Mucosa of descending colon (tissue), 3 donors: ENCODE results near the gene ZNF821. TPM values are rescaled to one million over a fixed set of nuclear protein-coding genes. Genes with fewer than 3 reads are reported as not detected.

Experiments used
- ATAC-seq: fragments of 200-7000 bp; cut with Tn5 transposase; one replicate; pipeline ENCODE4 v1.9.1; 2020; ENCODE audit warnings: mild to moderate bottlenecking, moderate library complexity
- DNase-seq, 3 donors: peaks; one replicate each; pipeline ENCODE4 v3.0.0-alpha.2; 2020
- H3K36me3 ChIP-seq: fragments of 200-600 bp; one replicate; pipeline ENCODE4 v1.8.0; 2021; ENCODE audit warnings: low read depth, mild to moderate bottlenecking
- H3K4me1 ChIP-seq: fragments of 200-600 bp; one replicate; pipeline ENCODE4 v1.8.0; 2021; ENCODE audit warnings: low read depth, mild to moderate bottlenecking
- H3K4me3 ChIP-seq: fragments of 200-600 bp; one replicate; pipeline ENCODE4 v1.8.0; 2021; ENCODE audit warnings: mild to moderate bottlenecking
- H3K9me3 ChIP-seq: fragments of 200-600 bp; one replicate; pipeline ENCODE4 v1.8.0; 2021; ENCODE audit warnings: mild to moderate bottlenecking
- intact Hi-C, 2 donors: fragments of 100-400 bp; cut with DNase I in 1 of 2; cut with micrococcal nuclease in 1 of 2; formaldehyde crosslinking; loops; one replicate each; pipeline versions ENCODE4 v1.11.0 to v1.11.1; 2022; cut with DNase I, micrococcal nuclease
- total RNA-seq, 3 donors: library from RNA; stranded (reverse); fragmentation: NEBNext Ultra II Directional in 2 of 3; extraction: Animal tissue kit (Norgen Biotek cat#: 25700) in 2 of 3; gene quantifications; one replicate each; pipeline versions ENCODE4 v1.2.1 to v1.2.4, GENCODE V29; 2021 to 2023
- TF ChIP-seq, protein P1 (sequence below): fragments of 200-600 bp; IDR thresholded peaks from one replicate; pipeline ENCODE4 v1.8.0; 2022; ENCODE audit warnings: antibody characterized with exemption, mild to moderate bottlenecking
- donor health status: DM: no; HTN: no; CAD: no; lungs with moderate emphysema.
- donor health status: DM: no; HTN: no; CAD: no.
- donor health status: DM: no; HTN: yes; CAD: no.

Gene ZNF821
- total RNA-seq, 3 donors from 2014 or later: 10.2 to 13.7 (median 12.7) TPM

DNA sequence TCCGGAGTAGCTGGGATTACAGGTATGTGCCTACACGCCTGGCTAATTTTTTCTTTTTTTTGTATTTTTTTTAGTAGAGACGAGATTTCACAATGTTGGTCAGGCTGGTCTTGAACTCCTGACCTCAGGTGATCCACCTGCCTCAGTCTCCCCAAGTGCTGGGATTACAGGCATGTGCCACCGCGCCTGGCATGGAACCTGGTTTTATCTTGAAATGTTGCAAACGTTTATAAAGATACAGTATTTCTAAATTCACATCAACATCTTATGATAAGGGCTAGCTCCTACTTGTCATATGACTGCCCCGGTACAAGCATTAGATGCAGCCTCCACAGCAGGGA is 9.9 kb upstream of the ZNF821 start:
- DNase-seq (no peak), ATAC-seq (no peak)
- no peak overlapping the region for H3K4me3 ChIP-seq
- H3K36me3 ChIP-seq: no peaks in the 10 kb centered on the region
- H3K4me1 ChIP-seq: peaks cover 25% of the 10 kb centered on the region
- intact Hi-C loops: no loop called here
- no peaks in the 10 kb centered on the region for H3K9me3 ChIP-seq
- TF ChIP-seq, protein P1, sequence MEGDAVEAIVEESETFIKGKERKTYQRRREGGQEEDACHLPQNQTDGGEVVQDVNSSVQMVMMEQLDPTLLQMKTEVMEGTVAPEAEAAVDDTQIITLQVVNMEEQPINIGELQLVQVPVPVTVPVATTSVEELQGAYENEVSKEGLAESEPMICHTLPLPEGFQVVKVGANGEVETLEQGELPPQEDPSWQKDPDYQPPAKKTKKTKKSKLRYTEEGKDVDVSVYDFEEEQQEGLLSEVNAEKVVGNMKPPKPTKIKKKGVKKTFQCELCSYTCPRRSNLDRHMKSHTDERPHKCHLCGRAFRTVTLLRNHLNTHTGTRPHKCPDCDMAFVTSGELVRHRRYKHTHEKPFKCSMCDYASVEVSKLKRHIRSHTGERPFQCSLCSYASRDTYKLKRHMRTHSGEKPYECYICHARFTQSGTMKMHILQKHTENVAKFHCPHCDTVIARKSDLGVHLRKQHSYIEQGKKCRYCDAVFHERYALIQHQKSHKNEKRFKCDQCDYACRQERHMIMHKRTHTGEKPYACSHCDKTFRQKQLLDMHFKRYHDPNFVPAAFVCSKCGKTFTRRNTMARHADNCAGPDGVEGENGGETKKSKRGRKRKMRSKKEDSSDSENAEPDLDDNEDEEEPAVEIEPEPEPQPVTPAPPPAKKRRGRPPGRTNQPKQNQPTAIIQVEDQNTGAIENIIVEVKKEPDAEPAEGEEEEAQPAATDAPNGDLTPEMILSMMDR: no peak

- no peak for DNase-seq
- TF ChIP-seq, protein P1: no peak
- no peaks in the 10 kb centered on the region for H3K36me3 ChIP-seq
- H3K9me3 ChIP-seq: no peaks in the 10 kb centered on the region
- H3K4me1 ChIP-seq: peaks cover 3% of the 10 kb centered on the region
- intact Hi-C loops: no loop called here
- peak; percentile 68 for ATAC-seq
- H3K4me3 ChIP-seq: no peak overlapping the region
Observed at GRCh38 chr16:71889147-71889546, 5.2 kb upstream of the ZNF821 start.

- TF ChIP-seq, protein P1: no peak
- no peak for ATAC-seq
- no peaks in the 10 kb centered on the region for H3K9me3 ChIP-seq
- no peak for DNase-seq
- H3K4me3 ChIP-seq: no peak overlapping the region
- H3K4me1 ChIP-seq: no peaks in the 10 kb centered on the region
- no peaks in the 10 kb centered on the region for H3K36me3 ChIP-seq
- intact Hi-C loops: no loop called here
Observed at GRCh38 chr16:71885261-71885650, 1.3 kb upstream of the ZNF821 start.

GRCh38 chr16:71883168-71883848 is 674 bp downstream of the ZNF821 start:
- H3K4me1 ChIP-seq: no peaks in the 10 kb centered on the region
- ATAC-seq (peak; percentile 57), DNase-seq (peak; percentile 69 to 76 (median 74))
- TF ChIP-seq, protein P1: peak; percentile 37
- H3K9me3 ChIP-seq: no peaks in the 10 kb centered on the region
- H3K4me3 ChIP-seq: peak overlapping the region; percentile 89
- no peaks in the 10 kb centered on the region for H3K36me3 ChIP-seq
- intact Hi-C loops: no loop called here

- TF ChIP-seq, protein P1: peak; percentile 89
- no peaks in the 10 kb centered on the region for H3K9me3 ChIP-seq
- no peaks in the 10 kb centered on the region for H3K36me3 ChIP-seq
- DNase-seq: peak in 1 of 3 donors; percentile 95
- ATAC-seq: peak; percentile 68
- intact Hi-C loops: no loop called here
- no peaks in the 10 kb centered on the region for H3K4me1 ChIP-seq
- H3K4me3 ChIP-seq: peak overlapping the region; percentile 89
Observed at GRCh38 chr16:71882505-71883167, 1.3 kb downstream of the ZNF821 start.
